K562 treated with DMSO at 1 percent for 4 hours (cell line): ENCODE results near the gene GAPDHS. TPM values are rescaled to one million over a fixed set of nuclear protein-coding genes. Genes with fewer than 3 reads are reported as not detected.

ENCODE experiments used
- total RNA-seq: library from RNA; unstranded; fragments of 300-600 nt; gene quantifications from 2 replicates; pipeline ENCODE4 v1.2.3, GENCODE V29; 2022; ENCODE audit not compliant: insufficient read depth

The GAPDHS gene
- total RNA-seq, result not detected in 2 replicates

DNA sequence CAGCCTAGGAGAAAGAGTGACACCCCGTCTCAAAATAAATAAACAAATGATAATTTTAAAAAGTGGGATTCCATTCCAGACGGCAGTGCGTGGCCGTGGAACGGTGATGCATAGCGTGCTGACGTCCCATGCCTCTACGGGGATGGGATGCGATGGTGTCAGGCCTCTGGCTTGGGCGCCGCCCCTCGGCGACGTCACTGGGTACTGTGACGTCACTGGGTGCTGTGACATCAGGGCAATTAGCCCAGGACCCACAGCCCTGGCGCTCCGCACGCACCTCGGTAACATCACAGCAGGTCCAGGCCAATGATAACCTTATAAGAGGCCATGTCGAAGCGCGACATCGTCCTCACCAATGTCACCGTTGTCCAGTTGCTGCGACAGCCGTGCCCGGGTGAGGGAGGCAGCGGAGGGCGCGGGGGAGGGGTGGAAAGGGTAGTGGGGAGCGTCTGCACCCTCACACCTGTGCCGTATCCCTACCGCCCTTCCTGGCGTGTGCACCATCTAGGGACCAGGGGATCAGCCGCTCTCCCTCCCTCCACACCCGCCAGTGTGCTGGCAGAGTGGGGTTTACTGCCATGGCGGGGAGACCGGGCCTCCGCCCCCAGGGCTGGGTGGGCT lies at the start of gene GAPDHS:
Gene GAPDHS, plus strand, starts transcription at position 256 of the 621 bp plus-strand sequence. Its CDS starts 72 bp downstream, at position 328.

DNA sequence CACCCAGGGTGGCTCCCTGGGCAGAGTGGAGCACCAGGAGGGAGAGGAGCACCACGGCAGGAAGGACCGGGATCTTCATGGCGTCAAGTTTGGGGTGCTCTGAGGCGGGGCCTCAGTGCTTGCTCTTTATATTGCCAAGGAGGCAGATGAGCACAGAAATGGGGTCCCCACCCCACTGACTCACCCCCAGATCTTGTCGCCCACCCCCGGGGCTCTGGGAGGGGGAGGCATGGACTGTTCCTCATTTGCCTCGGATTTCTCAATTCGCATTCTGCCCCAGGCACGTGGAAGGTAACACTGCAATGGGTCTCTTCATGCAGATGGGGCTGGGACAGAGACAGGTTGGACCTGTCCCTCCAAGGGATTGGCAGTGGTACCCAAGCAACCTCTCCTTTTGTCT lies 42.9 kb upstream of the GAPDHS start, which contains the start of gene KRTDAP:
Gene KRTDAP, minus strand, starts transcription at position 101 of the 400 bp plus-strand sequence. Its CDS starts 22 bp downstream, at position 79.

DNA sequence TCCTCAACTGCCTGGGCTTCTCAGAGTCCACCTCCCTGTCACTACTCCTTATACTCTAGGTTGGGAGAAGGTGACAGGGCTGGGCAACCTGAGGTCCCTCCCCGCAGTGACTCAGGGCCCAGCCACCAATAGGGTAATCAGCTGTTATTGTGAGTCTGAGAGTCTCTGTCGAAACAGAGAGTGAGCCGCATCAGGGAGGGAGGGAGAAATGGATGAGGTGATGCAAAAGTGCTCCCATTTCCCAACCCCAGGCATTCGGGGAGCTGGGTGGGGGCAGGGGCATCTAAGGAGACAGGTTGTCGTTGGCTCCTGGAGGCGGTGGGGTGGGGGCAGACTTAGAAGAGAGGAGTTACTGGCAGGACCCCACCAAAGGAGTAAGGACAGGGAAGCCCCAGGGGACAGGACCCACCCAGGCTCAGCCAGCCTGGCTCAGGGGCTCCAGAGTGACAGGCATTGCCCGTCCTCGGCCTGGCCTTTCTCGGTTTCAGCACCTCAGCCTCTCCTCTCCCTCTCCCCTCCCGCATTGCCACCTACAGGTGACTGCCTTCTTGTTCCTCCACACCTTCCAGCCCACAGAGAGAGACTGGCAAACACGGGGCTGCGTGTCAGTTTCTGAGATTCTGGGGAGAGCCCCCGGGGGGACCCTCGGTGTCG lies 19.5 kb upstream of the GAPDHS start, which contains the start of gene DMKN:
Gene DMKN, minus strand, starts transcription at position 22 of the 654 bp plus-strand sequence. CDS start 174 bp downstream, outside the sequence.

DNA sequence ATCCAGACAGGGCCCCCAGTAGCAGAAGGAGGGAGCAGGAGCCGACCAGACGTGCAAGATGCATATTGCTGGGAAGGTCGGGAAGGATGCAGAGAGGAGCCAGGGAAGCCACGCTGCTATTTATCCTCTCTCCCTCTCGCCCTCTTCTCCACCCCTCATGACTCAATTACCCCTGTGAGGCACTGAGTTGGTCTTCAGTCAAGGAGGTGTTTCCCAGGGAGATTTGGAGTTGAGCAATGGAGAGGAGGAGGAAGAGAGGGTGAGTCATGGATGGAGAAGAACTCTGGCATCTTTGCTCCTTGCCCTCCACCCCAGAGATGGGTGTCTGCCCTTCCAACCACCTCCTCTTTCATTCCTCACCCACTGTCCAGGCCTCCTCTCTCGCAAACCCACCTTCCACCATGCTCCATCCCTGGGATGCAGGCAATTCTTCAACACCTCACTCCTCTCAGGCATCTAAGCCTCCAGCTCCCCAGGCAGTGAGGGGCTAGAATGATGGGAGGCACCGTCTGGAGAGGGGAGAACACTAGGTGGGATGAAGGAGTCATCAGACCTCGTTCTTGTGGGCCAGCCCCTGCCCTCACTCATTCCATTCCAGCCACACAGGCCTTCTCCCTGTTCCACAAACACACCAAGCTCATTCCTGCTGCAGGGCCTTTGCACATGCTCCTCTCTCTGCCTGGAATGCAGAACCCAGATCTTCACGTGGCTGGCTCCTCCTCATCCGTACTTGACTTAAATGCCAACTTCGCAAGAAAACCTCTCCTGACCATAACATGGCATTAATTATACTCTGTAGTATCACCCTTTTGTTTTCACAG lies 4.8 kb upstream of the GAPDHS start, which contains the start of gene SBSN:
Gene SBSN, minus strand, starts transcription at position 94 of the 821 bp plus-strand sequence. Its CDS starts 30 bp downstream, at position 64.

DNA sequence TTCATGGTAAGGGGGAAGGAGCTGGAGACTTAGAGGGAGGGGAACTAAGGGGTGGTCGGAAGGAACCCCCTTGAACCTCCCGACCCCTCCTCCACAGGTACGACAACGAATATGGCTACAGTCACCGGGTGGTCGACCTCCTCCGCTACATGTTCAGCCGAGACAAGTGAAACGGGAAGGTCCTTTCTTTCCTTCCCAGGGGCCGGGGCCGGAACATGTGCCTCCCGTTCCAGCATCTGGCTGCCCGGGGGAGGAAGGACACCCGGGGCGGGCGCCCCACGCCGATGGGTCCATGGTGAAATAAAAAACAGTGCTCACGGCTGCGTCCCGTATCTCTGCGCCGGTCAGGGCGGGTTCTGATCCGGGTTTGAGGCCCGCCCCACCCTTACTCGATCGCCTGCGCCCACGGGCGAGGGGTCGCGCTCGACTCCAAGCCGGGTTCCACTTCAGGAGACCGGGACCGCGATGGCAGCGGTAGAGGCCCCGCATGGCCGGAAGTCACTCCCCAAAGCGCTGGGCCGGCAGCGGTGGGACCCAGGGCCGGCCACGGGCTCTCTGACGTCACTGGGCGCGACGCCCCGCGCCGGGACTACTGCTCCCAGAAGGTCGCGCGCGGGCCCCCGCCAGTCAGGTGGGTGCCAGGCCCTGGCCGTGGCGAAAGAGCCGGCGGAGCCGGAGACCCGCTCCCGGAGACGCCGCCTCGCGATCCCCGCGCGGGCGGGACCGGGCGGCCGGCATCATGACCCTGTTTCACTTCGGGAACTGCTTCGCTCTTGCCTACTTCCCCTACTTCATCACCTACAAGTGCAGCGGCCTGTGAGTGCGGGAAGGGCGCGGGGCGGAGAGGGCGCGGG lies 12.0 kb downstream of the GAPDHS start, which contains the start of gene TMEM147:
Gene TMEM147, plus strand, starts transcription at position 626 of the 854 bp plus-strand sequence. Its CDS starts 114 bp downstream, at position 740.

DNA sequence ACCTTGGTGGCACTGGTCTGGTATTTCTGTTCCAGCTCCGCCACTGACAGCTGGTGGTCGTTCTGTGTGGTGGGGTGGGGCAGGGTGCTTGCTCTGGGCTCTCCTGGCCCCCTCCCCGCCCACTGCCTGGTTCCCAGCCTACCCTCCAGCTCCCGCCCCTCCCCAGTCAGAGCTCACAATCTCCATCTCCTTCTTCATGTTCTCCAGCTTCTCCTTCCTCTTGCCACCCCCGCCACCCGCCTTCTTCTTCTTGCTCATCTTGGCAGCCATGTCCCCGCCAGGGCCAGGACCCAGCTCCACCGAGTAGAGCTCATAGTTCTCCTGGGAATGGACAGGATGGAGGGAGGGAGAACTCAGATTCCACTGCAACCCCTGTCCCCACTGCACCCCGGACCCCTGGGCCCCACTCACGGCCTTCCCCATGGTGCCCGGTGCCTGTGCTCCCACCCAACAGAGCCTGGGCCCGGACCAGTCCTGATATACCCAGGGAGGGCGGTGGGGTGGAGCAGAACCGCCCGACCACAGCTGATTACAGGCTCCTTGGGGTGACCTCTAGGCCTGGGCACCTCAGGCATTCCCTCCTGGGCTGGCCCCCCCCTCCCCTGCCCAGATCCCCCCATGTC lies 30.1 kb downstream of the GAPDHS start, which contains the start of gene ATP4A:
Gene ATP4A, minus strand, starts transcription at position 452 of the 623 bp plus-strand sequence. Its CDS starts 29 bp downstream, at position 423.

DNA sequence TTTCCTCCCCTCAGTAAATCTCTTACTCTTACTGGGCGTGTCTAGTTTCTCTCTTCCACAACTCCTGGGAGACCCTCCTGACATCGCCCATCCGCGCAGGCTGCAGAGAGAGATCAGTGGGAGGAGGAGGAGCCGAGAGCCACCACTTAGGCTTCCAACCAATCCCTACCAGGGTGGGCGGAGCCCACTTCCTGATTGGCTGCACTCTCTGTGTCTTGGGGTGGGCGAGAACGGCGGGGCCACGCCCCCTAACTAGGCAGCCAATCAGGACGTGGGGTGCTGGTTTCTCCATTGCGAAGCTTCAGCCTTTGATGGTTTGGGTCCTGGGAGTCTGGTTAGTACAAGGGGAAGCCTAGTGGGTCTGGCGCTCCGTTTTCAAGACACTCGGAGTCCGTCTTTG lies 52.6 kb downstream of the GAPDHS start, which contains the start of gene PMIS2:
Gene PMIS2, plus strand, starts transcription at position 326 of the 400 bp plus-strand sequence. CDS start 87 bp downstream, outside the sequence.

Other genes with a start within 250 kb of the GAPDHS start
- 0.54 and 1.9 TPM in 2 replicates for gene MAG, start 241.3 kb upstream of the GAPDHS start, total RNA-seq
- 5.8 and 9.1 TPM in 2 replicates for gene CD22, start 204.3 kb upstream of the GAPDHS start, total RNA-seq
- gene FFAR1, start 185.6 kb upstream of the GAPDHS start, total RNA-seq, result not detected in 2 replicates
- gene FFAR3, start 175.0 kb upstream of the GAPDHS start, total RNA-seq, result not detected in 2 replicates
- gene GPR42, start 162.4 kb upstream of the GAPDHS start, total RNA-seq, result not detected in 2 replicates
- not detected in 2 replicates for gene FFAR2, start 85.2 kb upstream of the GAPDHS start, total RNA-seq
- not detected in 2 replicates for gene KRTDAP, start 43.0 kb upstream of the GAPDHS start, total RNA-seq
- not detected in 2 replicates for gene DMKN, start 19.8 kb upstream of the GAPDHS start, total RNA-seq
- not detected in 2 replicates for gene SBSN, start 5.1 kb upstream of the GAPDHS start, total RNA-seq
- 120 and 136 TPM in 2 replicates for gene TMEM147, start 12.2 kb downstream of the GAPDHS start, total RNA-seq
- not detected in 2 replicates for gene ATP4A, start 30.2 kb downstream of the GAPDHS start, total RNA-seq
- not detected in 2 replicates for gene PMIS2, start 52.7 kb downstream of the GAPDHS start, total RNA-seq
- 21.1 and 22.2 TPM in 2 replicates for gene HAUS5, start 79.3 kb downstream of the GAPDHS start, total RNA-seq
- gene RBM42, start 95.6 kb downstream of the GAPDHS start, total RNA-seq, result 186 and 211 TPM in 2 replicates
- not detected in 2 replicates for gene ETV2, start 108.3 kb downstream of the GAPDHS start, total RNA-seq
- 1,092 TPM in 2 replicates for gene COX6B1, start 114.9 kb downstream of the GAPDHS start, total RNA-seq
- gene UPK1A, start 133.1 kb downstream of the GAPDHS start, total RNA-seq, result not detected in 2 replicates
- not detected in 2 replicates for gene ZBTB32, start 171.1 kb downstream of the GAPDHS start, total RNA-seq
- gene KMT2B, start 184.5 kb downstream of the GAPDHS start, total RNA-seq, result 21.9 and 25.7 TPM in 2 replicates
- gene IGFLR1, start 209.0 kb downstream of the GAPDHS start, total RNA-seq, result 6.4 and 16.4 TPM in 2 replicates
- 4.8 and 6.9 TPM in 2 replicates for gene U2AF1L4, start 212.0 kb downstream of the GAPDHS start, total RNA-seq
- 34.5 and 42.2 TPM in 2 replicates for gene PSENEN, start 212.2 kb downstream of the GAPDHS start, total RNA-seq
- 12.4 and 14.7 TPM in 2 replicates for gene LIN37, start 215.1 kb downstream of the GAPDHS start, total RNA-seq
- 0.99 and 1.4 TPM in 2 replicates for gene HSPB6, start 223.6 kb downstream of the GAPDHS start, total RNA-seq
- 12.2 and 14.9 TPM in 2 replicates for gene PROSER3, start 224.7 kb downstream of the GAPDHS start, total RNA-seq
- gene ARHGAP33, start 242.1 kb downstream of the GAPDHS start, total RNA-seq, result 1.3 and 3.2 TPM in 2 replicates